ENCODE results near the gene ATP1B4. TPM values are rescaled to one million over a fixed set of nuclear protein-coding genes. Genes with fewer than 3 reads are reported as not detected.

ATP1B4 gene
- total RNA-seq, 2 donors from 2014 or later: not detected

DNA sequence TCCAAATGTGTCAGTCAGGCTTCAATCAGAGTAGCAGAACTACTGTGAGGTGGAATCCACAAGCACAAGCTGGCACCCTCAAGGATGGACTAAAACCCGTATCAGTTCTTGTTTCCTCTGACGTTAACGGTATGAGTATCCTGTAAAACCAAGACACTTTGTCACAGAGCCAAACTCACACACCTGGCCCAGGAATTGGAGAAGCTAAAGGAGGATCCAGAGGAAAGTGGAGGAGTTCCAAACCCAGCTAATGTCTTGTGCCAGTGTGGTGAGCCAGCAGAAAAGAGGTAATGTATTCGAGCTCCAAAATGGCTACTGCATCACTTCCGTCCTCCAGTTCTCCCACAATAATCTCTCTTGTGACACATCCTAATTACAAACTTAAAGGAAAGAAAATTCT, 44.7 kb downstream of the ATP1B4 start:
- Mint-ChIP-seq H3K36me3 (ENCODE audit: low read depth) (no peaks in the 10 kb centered on the region), H3K9me3 (no peaks in the 10 kb centered on the region)

GRCh38 chrX:120408168-120408567, 46.3 kb downstream of the ATP1B4 start:
- Mint-ChIP-seq H3K4me1 (no peaks in the 10 kb centered on the region), H3K27ac (no peak overlapping the region), H3K4me3 (no peak overlapping the region), H3K36me3 (ENCODE audit: low read depth) (no peaks in the 10 kb centered on the region), H3K27me3 (no peaks in the 10 kb centered on the region), H3K9me3 (no peaks in the 10 kb centered on the region)
- ATAC-seq (replicated peaks): no peak

More for the DNA sequence above, 44.7 kb downstream of the ATP1B4 start:
- Mint-ChIP-seq H3K27me3 (no peaks in the 10 kb centered on the region), H3K27ac (no peak overlapping the region), H3K4me1 (no peaks in the 10 kb centered on the region), H3K4me3 (no peak overlapping the region)
- no peak for ATAC-seq (replicated peaks)

GRCh38 chrX:120419463-120419862, 57.6 kb downstream of the ATP1B4 start:
- no peaks in the 10 kb centered on the region for H3K4me1 Mint-ChIP-seq
- peak overlapping the region; percentile 29 for H3K4me3 Mint-ChIP-seq
- H3K27me3 Mint-ChIP-seq: no peaks in the 10 kb centered on the region
- no peaks in the 10 kb centered on the region for H3K9me3 Mint-ChIP-seq
- no peak for ATAC-seq (replicated peaks)
- no peaks in the 10 kb centered on the region for H3K36me3 Mint-ChIP-seq (ENCODE audit: low read depth)
- H3K27ac Mint-ChIP-seq: peak overlapping the region; percentile 73

DNA sequence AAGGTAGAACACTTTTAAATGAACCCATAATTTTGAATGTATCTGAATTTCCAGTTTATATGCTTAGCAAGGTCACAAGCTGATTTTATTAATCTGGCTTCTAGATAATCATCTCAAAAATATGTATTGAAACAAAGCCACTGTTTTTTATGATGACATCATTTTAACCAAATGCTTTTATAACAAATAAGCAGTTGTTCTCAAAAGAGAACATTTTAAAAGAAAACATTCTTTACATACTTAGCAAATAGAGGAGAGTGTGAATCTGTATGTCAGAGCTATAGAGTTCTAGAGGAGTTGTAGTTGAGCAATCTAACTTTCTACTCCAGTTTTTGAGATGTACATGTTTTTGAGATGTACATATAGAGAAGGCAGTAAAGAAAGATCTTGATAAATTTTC, 64.7 kb downstream of the ATP1B4 start:
- Mint-ChIP-seq H3K36me3 (ENCODE audit: low read depth) (no peaks in the 10 kb centered on the region), H3K9me3 (no peaks in the 10 kb centered on the region), H3K4me1 (peaks cover 5% of the 10 kb centered on the region), H3K27ac (no peak overlapping the region), H3K4me3 (no peak overlapping the region), H3K27me3 (no peaks in the 10 kb centered on the region)
- ATAC-seq (replicated peaks): no peak

GRCh38 chrX:120428309-120428708, 66.4 kb downstream of the ATP1B4 start:
- ATAC-seq (replicated peaks): no peak
- Mint-ChIP-seq H3K9me3 (no peaks in the 10 kb centered on the region), H3K4me3 (no peak overlapping the region), H3K27ac (no peak overlapping the region), H3K36me3 (ENCODE audit: low read depth) (no peaks in the 10 kb centered on the region), H3K27me3 (no peaks in the 10 kb centered on the region), H3K4me1 (peaks cover 5% of the 10 kb centered on the region)

DNA sequence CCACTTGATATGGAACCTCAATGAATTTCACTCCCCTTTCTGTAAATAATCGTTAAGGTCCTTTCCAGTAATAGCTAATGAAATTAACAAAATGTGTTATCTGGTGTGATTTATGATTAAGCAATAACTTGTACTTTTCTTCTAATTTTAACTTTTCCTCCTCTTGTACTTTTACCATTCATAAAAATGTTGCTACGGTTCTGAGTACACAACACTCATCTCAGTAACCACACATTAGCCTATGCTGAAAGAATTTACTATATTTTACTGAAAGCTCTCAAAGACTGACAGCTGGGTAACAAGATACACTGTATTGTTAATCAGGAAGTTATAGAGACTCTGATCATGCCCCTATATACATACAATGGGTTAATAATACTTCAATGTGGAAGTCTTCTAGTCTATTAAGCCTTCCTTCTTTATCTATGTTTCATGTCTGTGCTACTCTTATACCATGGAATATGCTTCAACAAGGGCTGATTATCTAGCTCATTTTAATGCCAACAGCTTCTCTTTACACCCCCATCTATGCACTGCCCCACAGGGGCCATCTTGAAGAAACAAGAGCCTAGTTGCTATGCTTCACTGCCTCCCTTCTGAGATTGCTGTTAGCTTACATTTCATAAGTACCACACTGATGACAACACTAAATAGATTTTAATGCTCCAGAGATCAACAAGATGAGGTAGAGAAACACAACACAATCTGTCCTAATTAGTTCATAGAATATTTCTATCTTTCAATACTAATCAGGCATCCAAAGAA, 68.1 kb downstream of the ATP1B4 start:
- no peak overlapping the region for H3K4me3 Mint-ChIP-seq
- H3K4me1 Mint-ChIP-seq: peaks cover 5% of the 10 kb centered on the region
- H3K36me3 Mint-ChIP-seq (ENCODE audit: low read depth): peaks cover 5% of the 10 kb centered on the region
- peak; percentile 37 for ATAC-seq (replicated peaks)
- no peak overlapping the region for H3K27ac Mint-ChIP-seq
- no peaks in the 10 kb centered on the region for H3K9me3 Mint-ChIP-seq
- no peaks in the 10 kb centered on the region for H3K27me3 Mint-ChIP-seq

Other genes with a start within 250 kb of the ATP1B4 start
- gene RHOXF1, start 246.2 kb upstream of the ATP1B4 start, total RNA-seq: under 1 TPM in 1 of 2 donors, not detected in 1; 0.37 TPM
- under 1 TPM in 1 of 2 donors, not detected in 1; 0.29 TPM for gene RHOXF2, start 203.5 kb upstream of the ATP1B4 start, total RNA-seq
- gene ZBTB33, start 111.3 kb upstream of the ATP1B4 start, total RNA-seq: 10 to 100 TPM; 14.4 to 14.7 TPM
- gene TMEM255A, start 50.6 kb upstream of the ATP1B4 start, total RNA-seq: under 1 TPM in 1 of 2 donors, not detected in 1; 0.08 TPM
- gene LAMP2, start 107.2 kb downstream of the ATP1B4 start, total RNA-seq: 10 to 100 TPM; 28.7 to 35.4 TPM
- gene CUL4B, start 198.9 kb downstream of the ATP1B4 start, total RNA-seq: 10 to 100 TPM; 36.2 to 55.3 TPM
- gene MCTS1, start 242.0 kb downstream of the ATP1B4 start, total RNA-seq: 10 to 100 TPM; 39.0 to 48.6 TPM

Measured in activated T-helper 17 cell treated with anti-CD3 and anti-CD28 coated beads, Interleukin-2, amount 50 U/mL, for 72 hours (primary cell).